Measurements from ENCODE around the gene PCGF3. TPM values are rescaled to one million over a fixed set of nuclear protein-coding genes. Genes with fewer than 3 reads are reported as not detected.

PCGF3 gene
- total RNA-seq, 1 donor = 43.1 TPM

DNA sequence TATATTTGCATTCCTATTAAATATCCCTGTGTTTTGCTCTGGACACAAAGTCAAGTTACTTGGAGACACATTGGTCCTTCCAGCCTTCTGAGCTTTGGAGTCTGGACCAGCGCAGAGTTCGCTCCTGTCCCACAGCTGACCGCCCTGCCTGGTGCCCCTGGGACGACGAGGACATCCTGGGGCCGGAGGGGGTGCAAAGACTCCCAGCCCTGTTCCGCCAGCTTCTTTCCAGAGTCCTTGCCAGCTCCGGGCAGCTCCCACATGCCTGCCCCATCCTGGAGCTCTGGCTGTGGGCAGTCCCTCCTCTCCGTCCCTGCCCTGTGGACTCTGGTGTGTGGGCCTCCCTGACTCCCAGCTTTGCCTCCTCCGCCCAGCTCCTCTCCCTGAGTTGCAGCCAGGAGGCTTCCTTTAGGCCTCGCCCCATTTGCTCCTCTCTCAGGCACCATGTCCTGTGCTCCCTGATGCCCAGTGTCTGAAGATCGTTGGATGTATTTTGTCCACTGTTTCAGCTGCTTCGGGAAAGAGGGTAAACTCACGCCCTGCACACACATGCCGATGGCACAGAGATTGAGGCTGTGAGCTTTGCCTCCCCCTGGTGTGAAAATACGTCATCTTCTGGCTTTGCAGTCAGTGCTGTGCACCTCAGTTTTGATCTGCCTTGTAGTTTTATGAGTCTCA, 4.9 kb upstream of the PCGF3 start:
- Histone ChIP-seq H3K9me3 (ENCODE audit: low read depth, low read length) (no peaks in the 10 kb centered on the region), H3K4me1 (ENCODE audit: insufficient read depth, low read length) (peaks cover 3% of the 10 kb centered on the region), H3K27ac (ENCODE audit: low read depth, low read length) (no peak overlapping the region), H3K4me3 (ENCODE audit: insufficient read depth, low read length) (no peak overlapping the region), H2AFZ (ENCODE audit: low read length) (no peak overlapping the region), H3K4me2 (ENCODE audit: insufficient read depth, low read length) (no peak overlapping the region), H3K36me3 (ENCODE audit: insufficient read depth, low read length) (no peaks in the 10 kb centered on the region), H4K20me1 (ENCODE audit: insufficient read depth, low read length) (no peaks in the 10 kb centered on the region), H3K27me3 (ENCODE audit: insufficient read depth, low read length) (no peaks in the 10 kb centered on the region), H3K79me2 (ENCODE audit: insufficient read depth, low read length) (peaks cover 4% of the 10 kb centered on the region)
- TF ChIP-seq, protein P1, sequence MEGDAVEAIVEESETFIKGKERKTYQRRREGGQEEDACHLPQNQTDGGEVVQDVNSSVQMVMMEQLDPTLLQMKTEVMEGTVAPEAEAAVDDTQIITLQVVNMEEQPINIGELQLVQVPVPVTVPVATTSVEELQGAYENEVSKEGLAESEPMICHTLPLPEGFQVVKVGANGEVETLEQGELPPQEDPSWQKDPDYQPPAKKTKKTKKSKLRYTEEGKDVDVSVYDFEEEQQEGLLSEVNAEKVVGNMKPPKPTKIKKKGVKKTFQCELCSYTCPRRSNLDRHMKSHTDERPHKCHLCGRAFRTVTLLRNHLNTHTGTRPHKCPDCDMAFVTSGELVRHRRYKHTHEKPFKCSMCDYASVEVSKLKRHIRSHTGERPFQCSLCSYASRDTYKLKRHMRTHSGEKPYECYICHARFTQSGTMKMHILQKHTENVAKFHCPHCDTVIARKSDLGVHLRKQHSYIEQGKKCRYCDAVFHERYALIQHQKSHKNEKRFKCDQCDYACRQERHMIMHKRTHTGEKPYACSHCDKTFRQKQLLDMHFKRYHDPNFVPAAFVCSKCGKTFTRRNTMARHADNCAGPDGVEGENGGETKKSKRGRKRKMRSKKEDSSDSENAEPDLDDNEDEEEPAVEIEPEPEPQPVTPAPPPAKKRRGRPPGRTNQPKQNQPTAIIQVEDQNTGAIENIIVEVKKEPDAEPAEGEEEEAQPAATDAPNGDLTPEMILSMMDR (IDR thresholded peaks at IDR 0.05; ENCODE audit: extremely low read depth, low read depth, low read length) = no peak
- DNase-seq (ENCODE audit: insufficient read length, low spot score, missing footprints) = no peak

DNA sequence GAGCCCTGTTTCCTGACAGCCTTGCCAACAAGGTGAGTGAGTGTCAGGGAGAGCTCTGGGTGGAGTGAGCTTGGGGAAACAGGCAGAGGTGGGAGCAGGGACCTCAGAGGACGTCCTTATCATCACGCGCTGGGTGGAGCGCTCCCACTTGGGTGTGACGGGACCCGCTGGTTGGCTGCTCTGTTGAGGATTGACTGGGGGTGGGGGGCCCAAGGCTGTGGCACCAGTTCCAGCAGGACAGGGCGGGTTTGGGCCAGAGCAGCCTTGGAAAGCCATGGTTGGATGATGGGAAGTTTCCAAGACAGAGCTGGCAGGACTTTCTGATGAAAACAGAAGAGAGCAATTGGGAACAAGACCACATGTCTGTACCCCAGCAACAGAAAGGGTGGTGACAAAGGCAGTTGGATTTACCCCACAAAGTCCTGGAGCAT, 3.0 kb upstream of the PCGF3 start:
- Histone ChIP-seq H3K27ac (ENCODE audit: low read depth, low read length) (no peak overlapping the region), H3K4me2 (ENCODE audit: insufficient read depth, low read length) (no peak overlapping the region), H3K27me3 (ENCODE audit: insufficient read depth, low read length) (no peaks in the 10 kb centered on the region), H3K4me3 (ENCODE audit: insufficient read depth, low read length) (no peak overlapping the region), H3K9me3 (ENCODE audit: low read depth, low read length) (no peaks in the 10 kb centered on the region), H3K79me2 (ENCODE audit: insufficient read depth, low read length) (peaks cover 19% of the 10 kb centered on the region), H4K20me1 (ENCODE audit: insufficient read depth, low read length) (peaks cover 6% of the 10 kb centered on the region), H3K4me1 (ENCODE audit: insufficient read depth, low read length) (peaks cover 9% of the 10 kb centered on the region), H2AFZ (ENCODE audit: low read length) (no peak overlapping the region), H3K36me3 (ENCODE audit: insufficient read depth, low read length) (no peaks in the 10 kb centered on the region)
- TF ChIP-seq, protein P1 (IDR thresholded peaks at IDR 0.05; ENCODE audit: extremely low read depth, low read depth, low read length) = no peak
- DNase-seq (ENCODE audit: insufficient read length, low spot score, missing footprints) = no peak

DNA sequence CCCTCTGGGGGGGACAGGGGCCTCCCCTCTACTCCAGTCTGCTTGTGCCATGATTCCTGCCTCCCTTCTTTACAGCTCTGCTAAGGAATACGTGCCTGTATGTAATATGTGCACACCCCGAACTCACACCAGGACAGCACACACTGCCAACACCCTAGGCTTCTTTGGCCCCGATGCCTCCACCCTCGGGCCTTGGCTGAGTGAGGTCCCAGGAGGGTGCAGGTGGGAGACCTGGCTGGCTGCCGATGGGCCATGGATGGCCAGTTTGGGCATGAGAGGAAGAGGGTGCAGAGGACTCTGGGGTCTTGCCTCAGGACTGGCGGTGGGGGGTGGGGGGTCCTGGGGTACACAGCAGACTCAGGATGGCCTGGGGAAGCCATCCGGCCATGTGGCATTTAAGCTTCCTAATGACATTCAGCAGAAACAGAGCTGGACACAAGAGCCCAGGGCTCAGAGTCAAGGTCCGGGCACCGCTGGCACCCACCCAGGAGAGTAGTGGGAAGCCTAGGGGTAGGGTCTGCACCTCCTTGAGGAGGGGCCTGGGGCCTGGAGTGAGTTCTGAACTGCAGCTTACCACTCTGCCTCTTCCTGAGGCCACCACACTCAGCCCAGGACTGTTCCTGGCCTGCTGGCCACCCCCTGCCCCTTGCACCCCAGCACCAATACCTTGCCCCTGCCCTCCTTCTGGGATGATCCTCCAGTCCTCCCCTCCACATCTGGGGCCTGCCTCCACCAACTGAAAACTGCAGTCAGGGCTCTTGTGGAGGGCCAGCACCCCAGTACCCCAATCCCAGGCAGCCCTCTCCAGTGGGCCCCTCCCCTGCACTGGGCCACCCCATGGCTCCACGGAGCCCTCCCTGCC, 2.1 kb upstream of the PCGF3 start:
- Histone ChIP-seq H3K4me1 (ENCODE audit: insufficient read depth, low read length) (peaks cover 9% of the 10 kb centered on the region), H3K4me3 (ENCODE audit: insufficient read depth, low read length) (no peak overlapping the region), H3K4me2 (ENCODE audit: insufficient read depth, low read length) (no peak overlapping the region), H2AFZ (ENCODE audit: low read length) (no peak overlapping the region), H3K79me2 (ENCODE audit: insufficient read depth, low read length) (peaks cover 26% of the 10 kb centered on the region), H3K27me3 (ENCODE audit: insufficient read depth, low read length) (no peaks in the 10 kb centered on the region), H3K36me3 (ENCODE audit: insufficient read depth, low read length) (no peaks in the 10 kb centered on the region), H3K9me3 (ENCODE audit: low read depth, low read length) (no peaks in the 10 kb centered on the region), H3K27ac (ENCODE audit: low read depth, low read length) (no peak overlapping the region), H4K20me1 (ENCODE audit: insufficient read depth, low read length) (peaks cover 13% of the 10 kb centered on the region)
- TF ChIP-seq, protein P1 (IDR thresholded peaks at IDR 0.05; ENCODE audit: extremely low read depth, low read depth, low read length) = no peak
- no peak for DNase-seq (ENCODE audit: insufficient read length, low spot score, missing footprints)

Data from osteoblast (primary cell).